OCI-LY3 (cell line): ENCODE data around the gene IGLL1.
"Not testable (repeated sequence)": the region's sequence is repeated elsewhere in the genome, so short reads cannot be mapped to it uniquely, and the experiment has no call there.

Experiments
- H2AFZ ChIP-seq: fragments of 200-600, 300-600 bp; shearing (Covaris generic); 2 replicates; pipeline ENCODE4 v1.6.0; 2014; ENCODE audit warnings: antibody characterized with exemption, low read depth, low read length
- H3K27ac ChIP-seq: fragments of 200-600, 300-600 bp; sonication (generic); 2 replicates; pipeline ENCODE4 v1.5.1; 2014; ENCODE audit warnings: mild to moderate bottlenecking, low read length, moderate library complexity, mixed read lengths
- H3K27me3 ChIP-seq: fragments of 200-600, 300-600 bp; sonication (generic); 2 replicates; pipeline ENCODE4 v1.6.1; 2014; ENCODE audit warnings: low read depth, low read length, mixed read lengths
- H3K36me3 ChIP-seq: fragments of 200-600, 300-600 bp; sonication (generic); replicated peaks from 2 replicates; pipeline ENCODE3; 2014; ENCODE audit warnings: low read depth, low read length, mixed read lengths
- H3K4me1 ChIP-seq: fragments of 300-600, 200-600 bp; sonication (generic); 2 replicates; pipeline ENCODE4 v1.6.1; 2014; ENCODE audit warnings: low read length, mixed read lengths
- H3K4me2 ChIP-seq: fragments of 200-600, 300-600 bp; sonication (generic); 2 replicates; pipeline ENCODE4 v1.6.1; 2014; ENCODE audit warnings: low read length, mixed read lengths
- H3K4me3 ChIP-seq: fragments of 300-600, 200-600 bp; sonication (generic); 2 replicates; pipeline ENCODE4 v1.5.1; 2014; ENCODE audit warnings: antibody characterized with exemption, mild to moderate bottlenecking, low read length, moderate library complexity
- H3K79me2 ChIP-seq: fragments of 300-600, 200-600 bp; shearing (Covaris generic); 2 replicates; pipeline ENCODE4 v1.6.1; 2014; ENCODE audit warnings: mild to moderate bottlenecking, low read length, mixed read lengths
- H3K9ac ChIP-seq: fragments of 300-600, 200-600 bp; shearing (Covaris generic); 2 replicates; pipeline ENCODE4 v1.6.0; 2014; ENCODE audit warnings: mild to moderate bottlenecking, low read length, moderate library complexity
- H3K9me3 ChIP-seq: fragments of 200-600, 300-600 bp; shearing (Covaris generic); 2 replicates; pipeline ENCODE4 v1.6.1; 2014; ENCODE audit warnings: low read length, mixed read lengths; ENCODE audit not compliant: insufficient read depth
- H4K20me1 ChIP-seq: fragments of 200-600, 300-600 bp; sonication (generic); 2 replicates; pipeline ENCODE4 v1.6.1; 2016; ENCODE audit warnings: low read length, mixed read lengths; ENCODE audit not compliant: insufficient read depth
- CTCF ChIP-seq: fragments of 200-600, 300-600 bp; sonication (generic); IDR thresholded peaks from 2 replicates; pipeline ENCODE4 v1.5.1; 2014; ENCODE audit warnings: antibody characterized with exemption, low read length, low read depth
- EZH2phosphoT487 ChIP-seq: fragments of 200-600 bp; shearing (Covaris generic); IDR thresholded peaks from 2 replicates; pipeline ENCODE4 v1.6.1; 2018; ENCODE audit warnings: antibody characterized with exemption, mixed run types, low read depth

IGLL1 gene

GRCh38 chr22:23549198-23549595 is 30.9 kb downstream of the IGLL1 start:
- Histone ChIP-seq H3K9ac (no peak overlapping the region), H3K4me3 (no peak overlapping the region)

GRCh38 chr22:23548501-23549197 is 31.4 kb downstream of the IGLL1 start:
- Histone ChIP-seq H4K20me1 (no peaks in the 10 kb centered on the region), H3K27ac (no peak overlapping the region), H3K36me3 (no peaks in the 10 kb centered on the region), H3K4me3 (no peak overlapping the region), H3K9me3 (no peaks in the 10 kb centered on the region), H2AFZ (no peak overlapping the region), H3K79me2 (no peaks in the 10 kb centered on the region), H3K9ac (no peak overlapping the region), H3K4me1 (no peaks in the 10 kb centered on the region), H3K4me2 (no peak overlapping the region), H3K27me3 (no peaks in the 10 kb centered on the region)
- TF ChIP-seq EZH2phosphoT487 = no peak
- no peak for TF ChIP-seq CTCF

More at GRCh38 chr22:23549198-23549595, 30.9 kb downstream of the IGLL1 start:
- H3K4me1 ChIP-seq = no peaks in the 10 kb centered on the region
- TF ChIP-seq EZH2phosphoT487 (no peak), CTCF (no peak)
- H3K36me3 ChIP-seq = no peaks in the 10 kb centered on the region
- no peaks in the 10 kb centered on the region for H3K9me3 ChIP-seq
- H3K27ac ChIP-seq = no peak overlapping the region
- no peaks in the 10 kb centered on the region for H4K20me1 ChIP-seq
- H3K4me2 ChIP-seq = no peak overlapping the region
- no peak overlapping the region for H2AFZ ChIP-seq
- H3K79me2 ChIP-seq = no peaks in the 10 kb centered on the region
- H3K27me3 ChIP-seq = no peaks in the 10 kb centered on the region

GRCh38 chr22:23547818-23548500 is 32.1 kb downstream of the IGLL1 start:
- TF ChIP-seq EZH2phosphoT487 = no peak
- no peak for TF ChIP-seq CTCF
- Histone ChIP-seq H3K4me1 (no peaks in the 10 kb centered on the region), H4K20me1 (no peaks in the 10 kb centered on the region), H2AFZ (no peak overlapping the region), H3K79me2 (no peaks in the 10 kb centered on the region), H3K27me3 (no peaks in the 10 kb centered on the region), H3K36me3 (no peaks in the 10 kb centered on the region), H3K9ac (no peak overlapping the region), H3K4me3 (no peak overlapping the region), H3K27ac (no peak overlapping the region), H3K9me3 (no peaks in the 10 kb centered on the region), H3K4me2 (no peak overlapping the region)

- not testable (repeated sequence) for H3K9me3 ChIP-seq, H3K4me1 ChIP-seq, H3K9ac ChIP-seq, H3K27me3 ChIP-seq, H2AFZ ChIP-seq, H3K36me3 ChIP-seq, H3K79me2 ChIP-seq, H4K20me1 ChIP-seq, H3K27ac ChIP-seq, H3K4me2 ChIP-seq, H3K4me3 ChIP-seq
Measured at GRCh38 chr22:23547382-23547781, 32.7 kb downstream of the IGLL1 start.
